Activated T-helper 1 cell treated with anti-CD3 and anti-CD28 coated beads, Interleukin-12 subunit alpha, Interleukin-12 subunit beta, Interleukin-2, Interleukin-4 antibody, amounts not matched to agents 30 ng/mL and 10 ng/mL and 1 ng/mL, durations not matched to agents 14 hours and 24 hours and 36 hours (primary cell): ENCODE results near the gene EIF1AY. TPM values are rescaled to one million over a fixed set of nuclear protein-coding genes. Genes with fewer than 3 reads are reported as not detected.
"Not testable (repeated sequence)": the region's sequence is repeated elsewhere in the genome, so short reads cannot be mapped to it uniquely, and the experiment has no call there.

Experiments used
- DNase-seq: peaks from one replicate; pipeline ENCODE4 v3.0.0; 2021; ENCODE audit warnings: low spot score
- H3K27ac Mint-ChIP-seq: one replicate; pipeline ENCODE4 v1.8.0; 2021; ENCODE audit warnings: mild to moderate bottlenecking, mixed read lengths
- H3K27me3 Mint-ChIP-seq: one replicate; pipeline ENCODE4 v1.8.0; 2022; ENCODE audit warnings: mild to moderate bottlenecking, moderate library complexity, mixed read lengths; ENCODE audit not compliant: insufficient read depth
- H3K36me3 Mint-ChIP-seq: one replicate; pipeline ENCODE4 v1.8.0; 2021; ENCODE audit warnings: low read depth, mixed read lengths
- H3K4me1 Mint-ChIP-seq: one replicate; pipeline ENCODE4 v1.8.0; 2021; ENCODE audit warnings: low read depth, mixed read lengths
- H3K4me3 Mint-ChIP-seq: one replicate; pipeline ENCODE4 v1.8.0; 2021; ENCODE audit warnings: mild to moderate bottlenecking, moderate library complexity, mixed read lengths
- H3K9me3 Mint-ChIP-seq: one replicate; pipeline ENCODE4 v1.8.0; 2021; ENCODE audit warnings: mixed read lengths
- intact Hi-C: fragments of 100-400 bp; cut with micrococcal nuclease; formaldehyde crosslinking; loops from one replicate; pipeline ENCODE4 v1.15.1; 2024
- total RNA-seq: library from RNA; stranded (reverse); gene quantifications from 2 replicates; pipeline ENCODE4 v1.2.3, GENCODE V29; 2022

EIF1AY gene, protein sequence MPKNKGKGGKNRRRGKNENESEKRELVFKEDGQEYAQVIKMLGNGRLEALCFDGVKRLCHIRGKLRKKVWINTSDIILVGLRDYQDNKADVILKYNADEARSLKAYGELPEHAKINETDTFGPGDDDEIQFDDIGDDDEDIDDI
- 79.0 and 81.7 TPM in 2 replicates for total RNA-seq

DNA sequence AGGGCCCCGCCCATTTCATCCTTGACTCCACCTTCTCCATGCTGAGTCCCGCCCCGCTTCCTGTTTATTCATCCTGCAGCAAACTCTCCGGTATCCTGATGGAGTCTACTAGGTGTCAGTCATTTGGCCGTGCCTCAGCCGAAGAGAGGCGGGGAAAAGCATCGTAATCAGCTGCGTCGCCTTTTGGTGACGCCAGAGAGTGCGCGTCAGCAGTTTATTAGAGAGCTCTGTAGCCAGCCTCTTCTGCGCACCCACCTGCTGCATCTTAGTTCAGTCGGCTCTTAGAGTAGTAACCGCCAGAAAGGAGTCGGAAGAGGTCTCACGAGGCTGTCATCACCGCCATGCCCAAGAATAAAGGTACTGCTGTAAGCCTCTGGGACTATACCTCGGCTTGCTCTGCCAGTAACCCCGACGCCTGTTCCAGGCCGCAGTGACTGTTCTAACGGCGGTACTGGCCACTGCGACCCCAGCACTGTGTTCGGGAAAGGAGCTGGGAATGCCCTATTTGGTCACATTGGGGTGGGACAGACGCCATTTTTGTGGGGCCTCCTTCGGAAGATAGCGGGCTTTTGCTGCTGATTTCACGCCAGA lies at the start of gene EIF1AY:
TSS of gene EIF1AY (plus strand) at position 246 of the 591 bp plus-strand sequence. CDS start at position 342, 96 bp downstream.
- peak; percentile 86 for DNase-seq
- intact Hi-C loops = loop anchor here (1.0 to 10.0 kb wide), 15 partner anchors 17 to 1009 kb away; partner anchors contain the start of gene KDM5D
- H3K36me3 Mint-ChIP-seq = peaks cover 11% of the 10 kb centered on the region
- peak within 1 kb of the TSS; percentile 94 for H3K4me3 Mint-ChIP-seq
- peaks cover 4% of the 10 kb centered on the region for H3K9me3 Mint-ChIP-seq
- H3K27ac Mint-ChIP-seq = peak within 1 kb of the TSS; percentile 94
- H3K27me3 Mint-ChIP-seq = no peaks in the 10 kb centered on the region
- H3K4me1 Mint-ChIP-seq = peaks cover 22% of the 10 kb centered on the region

DNA sequence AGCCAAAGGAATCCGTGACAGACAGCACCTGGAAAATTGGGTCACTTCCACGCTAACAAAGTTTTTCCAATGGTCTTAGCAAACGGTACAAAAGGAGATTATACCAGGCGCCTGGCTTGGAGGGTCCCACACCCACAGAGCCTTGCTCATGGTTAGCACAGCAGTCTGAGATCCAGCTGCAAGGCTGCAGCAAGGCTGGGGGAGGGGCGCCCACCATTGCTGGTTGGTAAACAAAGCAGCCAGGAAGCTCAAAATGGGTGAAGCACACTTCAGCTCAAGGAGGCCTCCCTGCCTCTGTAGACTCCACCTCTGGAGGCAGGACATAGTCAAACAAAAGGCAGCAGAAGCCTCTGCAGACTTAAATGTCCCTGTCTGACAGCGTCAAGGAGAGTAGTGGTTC lies 47.1 kb upstream of the EIF1AY start:
- intact Hi-C loops = no loop called here
- no peak overlapping the region for H3K27ac Mint-ChIP-seq
- no peaks in the 10 kb centered on the region for H3K27me3 Mint-ChIP-seq

DNA sequence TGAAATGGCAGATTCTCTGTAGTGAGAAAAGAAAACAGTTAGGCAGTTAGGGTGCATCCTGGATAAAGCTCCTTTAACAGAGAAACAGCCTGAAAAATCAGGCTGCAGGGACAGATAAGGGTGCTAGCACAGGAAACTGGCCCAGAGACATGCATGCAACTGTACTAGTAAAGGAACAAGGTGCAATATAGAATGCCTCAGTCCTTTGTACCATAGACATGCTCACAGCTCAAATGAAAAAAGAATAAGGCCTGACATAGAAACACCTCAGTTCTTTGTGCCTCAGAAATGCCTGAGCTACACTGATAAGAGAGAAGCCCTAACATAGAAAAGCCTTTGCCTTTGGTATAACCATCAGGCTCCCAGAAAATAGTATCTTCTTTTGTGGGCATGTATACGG lies 37.4 kb upstream of the EIF1AY start:
- intact Hi-C loops = loop anchor here (10.0 kb wide), 1 partner anchor 57 kb away; no protein-coding TSS in a partner anchor
- Mint-ChIP-seq H3K9me3 (no peaks in the 10 kb centered on the region), H3K27ac (no peak overlapping the region), H3K4me3 (no peak overlapping the region), H3K4me1 (peaks cover 19% of the 10 kb centered on the region), H3K36me3 (no peaks in the 10 kb centered on the region), H3K27me3 (no peaks in the 10 kb centered on the region)
- no peak for DNase-seq

More for the DNA sequence above, 47.1 kb upstream of the EIF1AY start:
- Mint-ChIP-seq H3K4me1 (peaks cover 37% of the 10 kb centered on the region), H3K4me3 (no peak overlapping the region), H3K36me3 (peaks cover 3% of the 10 kb centered on the region), H3K9me3 (no peaks in the 10 kb centered on the region)
- DNase-seq = no peak

DNA sequence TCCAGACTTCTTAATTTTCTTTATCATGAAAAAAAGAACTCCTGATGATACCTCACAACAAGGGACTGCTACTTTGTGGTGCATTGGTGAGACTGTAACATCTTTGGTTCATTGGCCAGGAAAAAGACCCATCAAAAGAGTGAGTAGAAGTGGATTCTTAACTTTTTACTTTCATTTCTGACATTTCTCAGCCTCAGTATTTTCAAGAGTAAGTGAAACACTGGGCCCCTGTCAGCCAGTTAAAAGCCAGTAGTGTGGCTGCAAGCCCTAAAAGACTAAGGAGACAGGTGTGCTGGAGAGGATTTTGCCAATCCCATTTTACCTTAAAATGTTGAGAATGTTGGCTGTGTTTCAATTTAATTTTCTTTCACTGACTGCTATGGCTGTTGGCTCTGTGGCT lies 36.6 kb upstream of the EIF1AY start:
- H3K27me3 Mint-ChIP-seq = no peaks in the 10 kb centered on the region
- H3K4me1 Mint-ChIP-seq = peaks cover 19% of the 10 kb centered on the region
- intact Hi-C loops = loop anchor here (10.0 kb wide), 1 partner anchor 56 kb away; no protein-coding TSS in a partner anchor
- no peak overlapping the region for H3K4me3 Mint-ChIP-seq
- H3K9me3 Mint-ChIP-seq = no peaks in the 10 kb centered on the region
- H3K27ac Mint-ChIP-seq = no peak overlapping the region
- no peak for DNase-seq
- H3K36me3 Mint-ChIP-seq = no peaks in the 10 kb centered on the region

DNA sequence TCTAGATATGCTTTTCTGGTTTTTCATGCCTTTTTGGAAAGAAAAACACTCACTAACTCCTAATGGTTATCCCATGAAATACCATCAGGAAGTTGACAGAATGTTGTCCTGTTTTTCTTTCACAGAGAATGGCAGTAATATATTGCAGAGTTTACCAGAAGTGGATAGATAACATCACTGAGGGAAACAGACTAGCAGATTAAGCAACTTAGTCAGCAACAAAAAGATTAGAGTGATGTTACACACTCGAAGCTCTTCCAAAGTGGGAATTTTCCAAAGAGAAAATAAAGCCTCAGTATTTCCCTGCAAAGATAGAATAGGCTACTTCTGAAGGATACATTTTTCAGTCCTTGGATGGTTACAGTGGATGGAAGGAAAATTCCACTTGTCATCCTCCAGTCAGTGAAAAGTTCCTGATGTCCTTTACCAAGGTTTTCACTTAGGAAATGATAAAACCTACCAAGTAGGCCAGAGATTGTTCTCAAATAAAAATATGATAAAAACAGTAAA lies 31.1 kb upstream of the EIF1AY start:
- H3K4me1 Mint-ChIP-seq = peaks cover 10% of the 10 kb centered on the region
- intact Hi-C loops = no loop called here
- no peak overlapping the region for H3K27ac Mint-ChIP-seq

DNA sequence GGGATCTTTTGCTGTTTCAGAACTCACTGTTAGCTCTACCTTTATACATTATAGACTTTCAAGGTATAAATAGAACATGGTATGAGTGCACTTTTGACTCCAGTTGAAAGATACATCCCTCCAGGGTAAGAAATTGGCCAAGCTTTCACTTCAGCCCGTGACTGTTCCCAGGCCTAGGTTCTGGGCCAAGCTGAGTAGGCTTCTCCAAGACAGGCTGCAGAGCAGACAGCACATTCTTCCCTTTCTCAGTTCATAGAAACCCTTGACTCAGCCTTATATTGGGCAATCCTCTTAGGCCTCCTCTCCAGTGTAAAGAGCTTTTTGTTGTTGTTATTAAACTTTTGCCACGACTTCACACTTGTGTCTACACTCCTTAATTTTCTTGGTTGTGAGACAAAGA lies 29.5 kb upstream of the EIF1AY start:
- peaks cover 1% of the 10 kb centered on the region for H3K36me3 Mint-ChIP-seq
- H3K9me3 Mint-ChIP-seq = no peaks in the 10 kb centered on the region
- no peak for DNase-seq
- intact Hi-C loops = no loop called here
- H3K27me3 Mint-ChIP-seq = no peaks in the 10 kb centered on the region
- no peak overlapping the region for H3K27ac Mint-ChIP-seq
- no peaks in the 10 kb centered on the region for H3K4me1 Mint-ChIP-seq
- H3K4me3 Mint-ChIP-seq = no peak overlapping the region

More for the DNA sequence above, 31.1 kb upstream of the EIF1AY start:
- H3K9me3 Mint-ChIP-seq = no peaks in the 10 kb centered on the region
- no peaks in the 10 kb centered on the region for H3K27me3 Mint-ChIP-seq
- H3K4me3 Mint-ChIP-seq = no peak overlapping the region
- peaks cover 1% of the 10 kb centered on the region for H3K36me3 Mint-ChIP-seq
- DNase-seq = no peak

DNA sequence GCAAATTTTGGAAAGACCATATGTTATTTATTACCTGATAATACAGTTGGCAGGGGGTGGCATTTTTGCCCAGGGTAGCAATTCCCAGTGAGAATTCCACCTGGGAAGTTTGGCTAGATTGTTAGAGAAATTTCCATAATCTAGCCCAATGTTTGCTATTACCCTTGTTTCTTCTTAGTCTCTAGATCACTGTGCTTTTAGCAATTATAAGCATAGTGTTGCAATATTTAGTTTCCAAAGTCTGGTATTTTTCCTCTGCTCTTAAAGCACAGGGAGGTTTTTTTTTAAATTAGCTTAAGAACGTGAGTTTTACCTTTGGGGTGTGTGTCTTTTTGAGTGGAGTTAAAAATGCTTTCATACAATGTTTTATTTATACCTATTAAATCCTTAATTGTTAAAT lies 26.3 kb upstream of the EIF1AY start:
- Mint-ChIP-seq H3K4me1 (no peaks in the 10 kb centered on the region), H3K9me3 (no peaks in the 10 kb centered on the region), H3K27ac (no peak overlapping the region), H3K36me3 (peaks cover 1% of the 10 kb centered on the region), H3K4me3 (no peak overlapping the region), H3K27me3 (no peaks in the 10 kb centered on the region)
- no peak for DNase-seq
- intact Hi-C loops = no loop called here

DNA sequence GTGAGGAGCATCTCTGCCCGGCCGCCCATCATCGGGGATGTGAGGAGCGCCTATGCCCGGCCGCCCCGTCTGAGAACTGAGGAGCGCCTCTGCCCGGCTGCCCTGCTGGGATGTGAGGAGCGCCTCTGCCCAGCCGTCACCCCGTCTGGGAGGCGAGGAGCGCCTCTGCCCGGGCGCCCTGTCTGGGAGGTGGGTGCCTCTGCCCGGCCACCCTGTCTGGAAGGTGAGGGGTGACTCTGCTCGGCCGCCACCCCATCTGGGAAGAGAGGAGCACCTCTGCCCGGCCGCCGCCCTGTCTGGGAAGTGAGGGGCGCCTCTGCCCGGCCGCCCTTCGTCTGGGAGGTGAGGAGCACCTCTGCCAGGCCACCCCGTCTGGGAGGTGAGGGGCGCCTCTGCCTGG lies 23.7 kb upstream of the EIF1AY start:
- Mint-ChIP-seq H3K27me3 (no peaks in the 10 kb centered on the region), H3K27ac (no peak overlapping the region), H3K4me3 (no peak overlapping the region), H3K9me3 (no peaks in the 10 kb centered on the region), H3K36me3 (no peaks in the 10 kb centered on the region), H3K4me1 (no peaks in the 10 kb centered on the region)
- no peak for DNase-seq
- intact Hi-C loops = no loop called here

DNA sequence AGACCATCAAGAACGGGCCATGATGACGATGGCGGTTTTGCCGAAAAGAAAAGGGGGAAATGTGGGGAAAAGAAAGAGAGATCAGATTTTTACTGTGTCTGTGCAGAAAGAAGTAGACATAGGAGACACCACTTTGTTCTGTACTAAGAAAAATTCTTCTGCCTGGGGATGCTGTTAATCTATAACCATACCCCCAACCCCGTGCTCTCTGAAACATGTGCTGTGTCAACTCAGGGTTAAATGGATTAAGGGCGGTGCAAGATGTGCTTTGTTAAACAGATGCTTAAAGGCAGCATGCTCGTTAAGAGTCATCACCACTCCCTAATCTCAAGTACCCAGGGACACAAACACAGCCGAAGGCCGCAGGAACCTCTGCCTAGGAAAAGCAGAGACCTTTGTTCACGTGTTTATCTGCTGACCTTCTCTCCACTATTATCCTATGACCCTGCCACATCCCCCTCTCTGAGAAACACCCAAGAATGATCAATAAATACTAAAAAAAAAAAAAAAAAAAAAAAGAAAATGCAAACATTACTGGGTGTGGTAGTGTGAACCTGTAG lies 22.7 kb upstream of the EIF1AY start:
- H3K27ac Mint-ChIP-seq, H3K27me3 Mint-ChIP-seq, DNase-seq, H3K4me3 Mint-ChIP-seq, intact Hi-C loops, H3K9me3 Mint-ChIP-seq, H3K36me3 Mint-ChIP-seq, H3K4me1 Mint-ChIP-seq: not testable (repeated sequence)

DNA sequence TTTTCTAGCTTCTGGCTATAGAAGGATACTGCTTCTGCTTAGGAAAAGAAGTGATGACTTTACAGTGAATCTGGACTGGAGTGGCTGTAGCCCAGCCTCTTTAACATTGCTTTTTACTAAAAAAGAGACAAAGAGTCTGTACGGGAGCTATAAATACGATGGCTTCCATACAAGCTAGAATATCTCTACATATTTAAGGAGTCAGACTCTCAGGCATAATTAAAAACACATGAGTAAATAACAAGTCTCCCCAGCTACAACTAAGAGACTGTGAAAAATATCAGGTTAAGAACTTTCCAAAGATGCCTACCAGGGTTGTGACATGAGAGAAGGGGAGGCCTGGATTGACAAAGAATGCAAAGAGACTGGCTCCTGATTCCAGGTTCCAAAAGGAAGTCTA lies 19.8 kb upstream of the EIF1AY start:
- Mint-ChIP-seq H3K36me3 (no peaks in the 10 kb centered on the region), H3K27ac (no peak overlapping the region), H3K9me3 (no peaks in the 10 kb centered on the region), H3K27me3 (no peaks in the 10 kb centered on the region), H3K4me1 (no peaks in the 10 kb centered on the region), H3K4me3 (no peak overlapping the region)
- DNase-seq = no peak
- intact Hi-C loops = loop anchor here (5.0 kb wide), 1 partner anchor 536 kb away; no protein-coding TSS in a partner anchor

DNA sequence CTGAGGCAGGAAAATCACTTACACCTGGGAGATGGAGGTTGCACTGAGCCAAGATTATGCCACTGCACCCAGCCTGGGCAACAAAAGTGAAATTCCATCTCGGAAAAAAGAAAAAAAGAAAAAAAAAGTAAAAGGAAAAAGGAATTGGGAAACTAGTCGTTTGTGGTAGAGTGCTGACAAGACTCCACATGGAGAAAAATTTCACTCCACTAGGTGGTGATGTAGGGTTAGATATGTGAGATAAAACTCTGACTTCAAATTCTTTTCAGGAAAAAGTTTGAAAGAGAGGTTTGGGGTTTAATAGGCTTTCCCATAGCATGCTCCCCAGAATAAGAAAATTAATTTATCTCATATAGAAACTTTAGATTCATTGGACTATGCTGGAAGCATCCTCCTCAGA lies 16.9 kb upstream of the EIF1AY start:
- Mint-ChIP-seq H3K4me3 (no peak overlapping the region), H3K27me3 (no peaks in the 10 kb centered on the region), H3K27ac (no peak overlapping the region), H3K36me3 (no peaks in the 10 kb centered on the region), H3K9me3 (no peaks in the 10 kb centered on the region), H3K4me1 (no peaks in the 10 kb centered on the region)
- intact Hi-C loops = loop anchor here (1.0 to 5.0 kb wide), 4 partner anchors 16 to 702 kb away; partner anchors contain the start of gene EIF1AY
- DNase-seq = no peak

DNA sequence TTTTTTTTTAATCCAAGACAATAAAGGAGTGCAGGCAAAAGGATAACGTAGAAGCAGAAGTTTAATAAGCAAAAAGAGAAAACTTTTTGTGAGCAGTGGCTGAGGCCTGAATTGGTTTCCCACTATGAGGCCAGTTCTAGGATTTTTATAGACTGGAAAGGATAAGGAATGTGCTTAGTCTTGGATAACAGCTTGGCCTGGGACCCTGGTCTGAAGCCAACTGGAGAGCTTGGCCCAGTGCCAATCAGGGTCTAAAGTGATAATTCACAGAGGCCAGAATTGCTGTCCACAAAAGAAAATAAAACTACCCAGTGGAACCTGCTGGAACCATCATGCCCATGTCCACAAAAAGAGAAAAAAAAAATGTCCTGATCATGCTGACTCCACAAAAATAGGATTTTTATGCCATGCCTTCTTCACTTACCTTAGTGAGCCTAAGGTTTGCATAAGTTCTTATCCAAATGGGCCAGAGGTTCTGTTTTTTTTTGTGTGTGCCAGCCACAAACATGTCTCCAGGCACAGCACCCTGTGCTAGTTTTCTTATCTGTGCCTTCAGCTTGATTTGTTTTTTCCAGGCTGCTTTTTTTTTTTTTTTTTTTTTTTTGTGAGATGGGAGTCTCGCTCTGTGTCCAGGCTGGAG lies 15.6 kb upstream of the EIF1AY start:
- Mint-ChIP-seq H3K27ac (no peak overlapping the region), H3K9me3 (no peaks in the 10 kb centered on the region), H3K4me1 (no peaks in the 10 kb centered on the region), H3K4me3 (no peak overlapping the region), H3K27me3 (no peaks in the 10 kb centered on the region), H3K36me3 (no peaks in the 10 kb centered on the region)
- DNase-seq = no peak
- intact Hi-C loops = loop anchor here (2.0 to 5.0 kb wide), 2 partner anchors 15 to 532 kb away; partner anchors contain the start of gene EIF1AY

DNA sequence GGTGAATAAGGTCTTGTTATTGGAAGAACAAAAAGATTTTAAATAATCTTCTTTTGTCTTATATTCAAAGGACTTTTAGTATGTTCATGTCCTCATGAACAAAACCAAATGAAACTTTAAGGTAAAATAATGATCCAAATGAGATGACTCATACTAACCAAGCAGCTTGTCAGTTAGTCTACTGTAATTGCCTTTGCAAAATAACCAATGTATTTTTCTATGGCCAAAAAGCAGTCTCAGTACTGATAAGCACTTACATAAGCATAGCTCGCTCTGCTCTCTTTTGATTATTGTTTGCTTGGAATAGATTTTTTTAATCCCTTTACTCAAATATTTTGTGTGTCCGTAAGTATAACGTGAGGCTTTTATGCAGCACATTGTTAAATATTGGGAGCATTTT lies 4.3 kb upstream of the EIF1AY start:
- DNase-seq = no peak
- Mint-ChIP-seq H3K36me3 (peaks cover 4% of the 10 kb centered on the region), H3K4me3 (no peak overlapping the region), H3K4me1 (peaks cover 16% of the 10 kb centered on the region), H3K27me3 (no peaks in the 10 kb centered on the region), H3K9me3 (peaks cover 4% of the 10 kb centered on the region), H3K27ac (no peak overlapping the region)
- intact Hi-C loops = loop anchor here (10.0 kb wide), 5 partner anchors 103 to 827 kb away; partner anchors contain the start of gene KDM5D
